Measurements from ENCODE around the gene PGA3. TPM values are rescaled to one million over a fixed set of nuclear protein-coding genes. Genes with fewer than 3 reads are reported as not detected.
A peak's percentile ranks its signal among the peaks of the same experiment; 100 is the strongest.

PGA3 gene
- total RNA-seq, 2 experiments from 2014 or later: not detected

GRCh38 chr11:61254403-61255025, 51.2 kb downstream of the PGA3 start:
- Mint-ChIP-seq H3K36me3 (ENCODE audit: low read depth) (no peaks in the 10 kb centered on the region), H3K4me1 (ENCODE audit: low read depth) (no peaks in the 10 kb centered on the region)
- ATAC-seq (ENCODE audit: poor library complexity): peak; percentile 77

GRCh38 chr11:61256710-61257482, 53.6 kb downstream of the PGA3 start:
- no peak for ATAC-seq (ENCODE audit: poor library complexity)
- no peak overlapping the region for H3K27ac Mint-ChIP-seq
- no peaks in the 10 kb centered on the region for H3K9me3 Mint-ChIP-seq
- Histone ChIP-seq H3K27me3 (ENCODE audit: control insufficient read depth in 1 of 2, insufficient read depth in 2 of 2, low read length in 2 of 2) (no peaks in the 10 kb centered on the region), H3K9me3 (ENCODE audit: control insufficient read depth in 1 of 2, insufficient read depth in 1 of 2, low read length in 2 of 2) (no peaks in the 10 kb centered on the region), H3K4me1 (ENCODE audit: insufficient read depth, low read length) (peaks cover 3% of the 10 kb centered on the region), H3K4me3 (ENCODE audit: low read length) (no peak overlapping the region), H3K27ac (ENCODE audit: low read depth in 1 of 2, low read length in 2 of 2) (no peak overlapping the region), H3K36me3 (ENCODE audit: insufficient read depth, low read length) (no peaks in the 10 kb centered on the region)
- no peaks in the 10 kb centered on the region for H3K4me1 Mint-ChIP-seq (ENCODE audit: low read depth)
- ChIA-PET CTCF (no interaction called here), POLR2A (no interaction called here)
- no peaks in the 10 kb centered on the region for H3K36me3 Mint-ChIP-seq (ENCODE audit: low read depth)
- DNase-seq: peak in 2 of 14 experiments; percentile 14 to 31
- no peak for TF ChIP-seq CTCF (IDR thresholded peaks at IDR 0.05)
- no peak overlapping the region for H3K4me3 Mint-ChIP-seq
- H3K27me3 Mint-ChIP-seq: no peaks in the 10 kb centered on the region
- intact Hi-C loops (cut with DNase I, micrococcal nuclease): loop anchor here in 1 of 2 experiments (10.0 kb wide), 1 partner anchor 138 kb away; the partner anchor contains the start of gene TMEM216

More at GRCh38 chr11:61254403-61255025, 51.2 kb downstream of the PGA3 start:
- Mint-ChIP-seq H3K9me3 (no peaks in the 10 kb centered on the region), H3K27ac (no peak overlapping the region), H3K4me3 (no peak overlapping the region), H3K27me3 (no peaks in the 10 kb centered on the region)
- DNase-seq: peak; percentile 32 to 74 (median 44)
- ChIA-PET CTCF (interaction anchor here (1.7 kb wide), 1 partner anchor 131 kb away, joined by 5 read pairs; no protein-coding TSS in a partner anchor), POLR2A (no interaction called here)
- H3K36me3 ChIP-seq (ENCODE audit: insufficient read depth, low read length): no peaks in the 10 kb centered on the region
- peaks cover 3% of the 10 kb centered on the region for H3K4me1 ChIP-seq (ENCODE audit: insufficient read depth, low read length)
- H3K4me3 ChIP-seq (ENCODE audit: low read length): no peak overlapping the region
- intact Hi-C loops (cut with DNase I, micrococcal nuclease): loop anchor here (1.0 to 10.0 kb wide), 2 partner anchors 131 to 140 kb away; partner anchors contain the start of gene TMEM216 (in 1 of the 2)
- peak; percentile 70 for TF ChIP-seq CTCF (IDR thresholded peaks at IDR 0.05)
- H3K27me3 ChIP-seq (ENCODE audit: control insufficient read depth in 1 of 2, insufficient read depth in 2 of 2, low read length in 2 of 2): no peaks in the 10 kb centered on the region
- no peaks in the 10 kb centered on the region for H3K9me3 ChIP-seq (ENCODE audit: control insufficient read depth in 1 of 2, insufficient read depth in 1 of 2, low read length in 2 of 2)
- no peak overlapping the region for H3K27ac ChIP-seq (ENCODE audit: low read depth in 1 of 2, low read length in 2 of 2)

- ChIA-PET POLR2A (no interaction called here), CTCF (no interaction called here)
- no peaks in the 10 kb centered on the region for H3K4me1 Mint-ChIP-seq (ENCODE audit: low read depth)
- ATAC-seq (ENCODE audit: poor library complexity): no peak
- H3K36me3 ChIP-seq (ENCODE audit: insufficient read depth, low read length): no peaks in the 10 kb centered on the region
- H3K9me3 Mint-ChIP-seq: no peaks in the 10 kb centered on the region
- peaks cover 3% of the 10 kb centered on the region for H3K4me1 ChIP-seq (ENCODE audit: insufficient read depth, low read length)
- no peak overlapping the region for H3K27ac ChIP-seq (ENCODE audit: low read depth in 1 of 2, low read length in 2 of 2)
- no peaks in the 10 kb centered on the region for H3K27me3 ChIP-seq (ENCODE audit: control insufficient read depth in 1 of 2, insufficient read depth in 2 of 2, low read length in 2 of 2)
- intact Hi-C loops (cut with DNase I, micrococcal nuclease): loop anchor here in 1 of 2 experiments (10.0 kb wide), 1 partner anchor 136 kb away; the partner anchor contains the start of gene TMEM216
- H3K27me3 Mint-ChIP-seq: no peaks in the 10 kb centered on the region
- H3K9me3 ChIP-seq (ENCODE audit: control insufficient read depth in 1 of 2, insufficient read depth in 1 of 2, low read length in 2 of 2): no peaks in the 10 kb centered on the region
- no peak for DNase-seq
- no peaks in the 10 kb centered on the region for H3K36me3 Mint-ChIP-seq (ENCODE audit: low read depth)
- H3K4me3 Mint-ChIP-seq: no peak overlapping the region
- no peak overlapping the region for H3K27ac Mint-ChIP-seq
- no peak overlapping the region for H3K4me3 ChIP-seq (ENCODE audit: low read length)
- TF ChIP-seq CTCF (IDR thresholded peaks at IDR 0.05): no peak
These were observed 55.2 kb downstream of the PGA3 start for GRCh38 chr11:61258546-61258945.
